HG03159 (cell line): ENCODE measurements around the gene TAS2R60.

ENCODE experiments used
- ATAC-seq: cut with Tn5 transposase; IDR thresholded peaks from one replicate; pipeline ENCODE4 v1.9.1; 2021; ENCODE audit warnings: mild to moderate bottlenecking, moderate library complexity; ENCODE audit not compliant: unreplicated experiment

The TAS2R60 gene

DNA sequence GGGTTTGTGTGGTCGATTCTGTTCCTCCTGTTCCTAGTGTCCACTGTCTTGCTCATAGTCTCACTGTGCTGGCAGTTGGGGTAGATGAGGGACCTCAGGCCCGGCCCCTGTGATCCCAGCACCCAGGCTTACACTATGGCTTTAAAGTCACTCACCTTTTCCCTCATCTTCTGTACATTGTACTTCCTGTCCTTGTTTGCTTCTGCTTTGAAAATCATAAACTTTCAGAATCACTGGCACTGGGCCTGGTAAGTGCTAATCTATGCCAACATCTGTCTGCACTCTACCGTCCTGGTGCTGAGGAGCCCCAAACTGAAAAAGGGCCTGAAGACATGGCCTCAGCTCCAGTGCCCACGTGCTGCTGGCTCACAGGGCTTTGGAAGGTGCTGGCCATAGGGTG is 5.7 kb upstream of the TAS2R60 start:
- ATAC-seq = peak; percentile 41

DNA sequence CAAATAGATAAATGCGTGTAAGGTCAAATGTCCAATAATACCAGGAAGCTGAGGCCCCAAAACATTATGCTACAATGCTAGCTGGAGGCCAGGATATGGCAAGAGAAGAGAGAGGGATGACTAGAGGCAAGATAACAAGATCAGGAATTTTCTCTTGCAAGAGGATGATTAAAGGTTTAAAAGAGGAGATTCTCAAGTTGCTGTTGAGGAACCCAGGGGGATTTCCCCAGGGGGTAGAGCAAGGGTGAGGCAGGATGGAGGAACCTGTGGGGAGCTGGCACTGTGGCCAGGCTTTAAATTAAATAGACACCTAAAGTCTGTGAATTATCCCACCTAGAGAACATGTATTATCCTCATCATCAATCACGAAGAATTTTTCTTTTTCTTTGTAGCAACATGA is 3.4 kb upstream of the TAS2R60 start:
- no peak for ATAC-seq

DNA sequence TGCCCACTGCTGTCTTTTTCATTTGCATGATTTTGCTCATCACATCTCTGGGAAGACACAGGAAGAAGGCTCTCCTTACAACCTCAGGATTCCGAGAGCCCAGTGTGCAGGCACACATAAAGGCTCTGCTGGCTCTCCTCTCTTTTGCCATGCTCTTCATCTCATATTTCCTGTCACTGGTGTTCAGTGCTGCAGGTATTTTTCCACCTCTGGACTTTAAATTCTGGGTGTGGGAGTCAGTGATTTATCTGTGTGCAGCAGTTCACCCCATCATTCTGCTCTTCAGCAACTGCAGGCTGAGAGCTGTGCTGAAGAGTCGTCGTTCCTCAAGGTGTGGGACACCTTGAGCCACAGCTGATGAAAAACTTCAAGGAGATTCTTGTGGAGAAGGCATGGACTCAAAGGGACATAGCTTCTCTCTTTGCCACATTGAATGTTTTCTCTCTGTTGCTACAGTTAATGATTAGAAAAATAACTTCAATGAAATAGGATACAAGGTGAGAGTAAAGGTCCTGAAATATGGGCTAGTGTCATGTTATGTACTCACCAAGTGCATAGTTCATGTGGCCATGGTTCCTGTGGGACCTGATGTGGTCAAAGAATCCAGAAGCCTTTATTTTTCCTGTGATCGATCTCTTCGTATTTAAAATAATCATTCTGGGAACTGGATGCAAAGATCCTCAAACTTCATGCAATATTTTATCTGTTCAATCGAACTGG is 970 bp downstream of the TAS2R60 start:
- no peak for ATAC-seq

DNA sequence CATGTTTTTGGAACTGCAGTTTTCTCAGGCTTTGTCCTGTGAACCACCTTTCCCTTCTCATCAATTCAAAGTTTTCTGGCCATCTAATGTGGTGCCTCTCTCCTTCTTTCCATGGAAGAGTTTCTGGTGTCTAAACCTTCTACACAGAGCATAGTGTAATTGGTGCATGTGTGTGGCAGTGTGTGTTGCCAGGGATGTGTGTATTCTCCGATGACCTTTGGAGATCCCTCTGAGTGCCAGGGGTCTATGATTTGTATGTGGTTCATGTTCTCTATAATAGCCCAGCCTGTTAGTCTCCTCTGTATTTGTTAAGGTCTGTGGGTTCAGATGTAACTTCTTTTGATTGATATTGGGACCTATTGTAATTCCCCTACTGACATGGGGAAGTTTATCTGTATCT is 1.5 kb downstream of the TAS2R60 start:
- ATAC-seq = no peak

DNA sequence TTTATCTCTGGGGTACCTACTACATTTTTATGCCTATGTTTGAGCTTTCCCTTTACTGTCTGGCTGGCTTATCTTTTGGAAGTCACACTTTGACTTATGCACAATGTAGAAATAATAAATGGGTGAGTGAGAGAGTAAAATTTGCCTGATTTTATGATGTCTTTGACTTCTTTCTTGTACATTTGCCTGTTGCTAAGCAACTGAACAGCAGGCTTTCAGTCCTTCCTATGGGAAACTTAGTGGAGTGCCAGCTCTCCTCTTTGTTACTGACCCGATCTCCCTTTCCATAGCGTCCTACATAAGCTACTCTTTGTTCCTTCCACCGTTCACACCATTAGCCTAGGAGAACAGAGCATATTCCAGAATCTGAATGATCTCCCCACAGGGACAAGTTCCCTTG is 4.2 kb downstream of the TAS2R60 start:
- ATAC-seq = no peak

DNA sequence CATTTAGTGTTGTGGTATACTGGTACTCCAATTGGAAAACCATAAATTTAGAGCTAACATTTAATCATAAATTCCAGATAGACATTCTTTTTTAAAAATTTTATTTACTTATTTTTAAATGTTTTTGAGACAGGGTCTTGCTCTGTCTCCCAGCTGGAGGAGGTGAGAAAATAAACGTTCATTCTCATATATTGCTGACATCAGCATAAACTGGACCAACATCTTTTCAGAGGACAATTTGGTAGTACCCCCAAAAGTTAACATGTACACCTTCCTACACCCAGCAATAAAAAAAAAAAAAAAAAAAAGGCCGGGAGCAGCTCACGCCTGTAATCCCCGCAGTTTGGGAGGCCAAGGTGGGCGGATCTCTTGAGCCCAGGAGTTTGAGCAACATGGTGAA is 5.2 kb downstream of the TAS2R60 start:
- ATAC-seq = no peak

DNA sequence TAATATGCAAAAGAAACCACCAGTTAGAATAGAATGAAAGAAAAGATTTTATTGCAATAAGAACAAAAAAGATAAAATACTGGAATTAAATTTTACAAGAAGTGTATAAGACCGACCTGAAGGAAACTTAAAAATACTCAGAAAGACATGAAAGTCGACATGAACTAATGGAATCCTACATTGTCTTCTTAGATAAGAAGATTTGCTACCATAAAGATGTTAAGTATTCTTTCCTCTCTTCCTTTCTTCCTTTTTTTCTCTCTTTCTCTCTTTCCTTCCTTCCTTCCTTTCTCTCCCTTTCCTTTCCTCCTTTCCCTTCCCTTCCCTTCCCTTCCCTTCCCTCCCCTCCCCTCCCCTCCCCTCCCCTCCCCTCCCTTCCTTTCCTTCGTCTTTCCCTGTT is 6.5 kb downstream of the TAS2R60 start:
- no peak for ATAC-seq

DNA sequence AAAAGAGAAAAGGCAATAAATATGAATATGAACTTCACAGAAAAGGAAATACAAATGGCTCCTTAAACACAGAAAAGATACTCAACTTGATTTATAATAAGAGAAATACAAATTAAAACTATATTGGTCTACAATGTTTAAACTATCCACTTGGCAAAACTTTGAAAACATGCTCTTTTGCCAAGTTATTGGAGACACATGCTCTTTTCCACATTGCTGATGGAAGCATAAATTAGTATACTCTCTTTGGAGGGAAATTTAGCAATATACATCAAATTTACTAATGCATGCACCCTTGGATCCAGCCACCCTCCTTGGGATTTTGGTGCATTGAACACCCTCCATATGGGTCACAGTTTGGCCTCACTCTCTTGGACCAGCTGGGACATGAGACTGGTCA is 7.9 kb downstream of the TAS2R60 start:
- no peak for ATAC-seq

DNA sequence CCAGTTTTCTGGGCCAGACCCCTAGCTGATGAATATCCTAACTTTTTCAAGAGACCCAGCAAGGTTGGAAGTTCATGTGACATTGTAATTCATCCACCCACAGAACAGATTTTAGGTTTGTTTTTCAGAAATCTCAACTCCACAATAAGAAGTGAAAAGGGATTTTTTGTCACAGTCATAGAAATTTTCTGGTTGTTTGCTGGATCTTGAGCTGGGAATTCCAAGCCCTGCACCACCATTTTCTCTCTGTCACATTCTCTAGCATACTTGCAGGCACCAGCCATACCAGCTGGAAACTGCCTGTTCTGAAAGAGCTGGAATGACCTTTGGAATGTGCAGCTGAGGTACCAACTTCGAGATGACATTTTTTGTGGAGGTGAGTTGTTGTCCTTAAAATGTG is 8.5 kb downstream of the TAS2R60 start:
- no peak for ATAC-seq

DNA sequence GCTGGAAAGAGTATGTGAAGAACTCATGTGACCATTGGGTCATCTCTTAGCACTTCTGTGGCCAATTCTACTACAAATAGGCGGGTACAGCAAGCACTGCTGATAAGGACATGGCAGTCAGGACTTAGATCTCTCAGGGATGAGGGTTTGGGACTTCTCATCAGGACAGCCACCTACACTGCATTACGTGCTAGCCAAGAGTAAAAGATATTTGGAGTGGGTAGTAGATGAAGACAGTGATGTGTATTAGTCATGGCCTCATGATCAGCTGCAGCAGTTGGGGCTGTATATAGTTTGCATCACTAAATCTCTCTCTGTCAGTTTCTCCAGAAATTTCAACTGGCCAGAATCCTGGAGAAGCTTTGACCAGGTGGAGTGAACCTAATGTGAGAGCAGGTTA is 9.2 kb downstream of the TAS2R60 start:
- ATAC-seq = no peak

DNA sequence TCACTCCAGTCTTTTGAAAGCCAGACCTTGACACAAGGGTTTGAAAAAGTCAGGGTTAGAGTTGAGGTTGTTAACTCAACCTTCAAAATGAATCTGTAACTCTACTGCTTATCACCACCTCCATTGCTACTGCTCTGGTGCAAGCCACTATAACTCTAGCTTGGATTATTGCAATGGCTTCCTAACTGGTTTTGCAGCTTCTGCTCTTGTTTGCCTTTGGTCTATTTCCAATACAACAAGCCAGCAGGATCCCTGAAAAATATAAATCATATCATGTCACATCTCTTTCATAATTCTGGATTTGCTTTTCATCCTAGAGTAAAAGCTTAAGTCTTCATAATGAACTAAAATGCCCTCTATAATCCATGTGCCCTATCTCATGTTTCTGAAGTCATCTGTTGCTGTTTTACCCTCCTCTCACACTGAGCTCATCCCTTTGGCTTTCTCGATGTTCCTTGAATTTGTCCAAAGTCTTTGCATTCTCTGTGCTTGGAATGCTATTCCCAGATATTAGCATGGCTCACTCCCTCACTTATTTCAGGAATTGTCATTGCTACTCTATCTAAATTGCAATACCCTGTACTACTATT is 10.9 kb downstream of the TAS2R60 start:
- no peak for ATAC-seq

DNA sequence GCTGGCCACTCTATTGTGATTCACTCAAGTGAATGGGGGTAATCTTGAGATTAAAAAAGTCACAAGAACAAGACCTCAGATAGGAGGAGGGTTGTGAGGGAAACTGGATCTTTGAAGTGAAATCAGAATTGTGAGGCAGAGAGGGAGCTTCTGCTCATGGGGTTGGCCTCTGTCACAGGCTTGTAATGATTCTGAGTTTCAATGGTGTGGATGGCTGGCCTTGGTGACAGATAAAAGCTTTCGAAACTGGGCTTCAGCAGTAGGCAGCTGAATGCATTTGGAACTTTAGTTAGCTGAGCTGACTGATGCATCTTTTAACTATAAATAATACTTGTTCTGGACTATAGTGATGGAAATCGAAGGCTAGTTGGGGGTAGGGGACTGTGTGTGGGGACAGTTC is 12.2 kb downstream of the TAS2R60 start:
- peak; percentile 47 for ATAC-seq

DNA sequence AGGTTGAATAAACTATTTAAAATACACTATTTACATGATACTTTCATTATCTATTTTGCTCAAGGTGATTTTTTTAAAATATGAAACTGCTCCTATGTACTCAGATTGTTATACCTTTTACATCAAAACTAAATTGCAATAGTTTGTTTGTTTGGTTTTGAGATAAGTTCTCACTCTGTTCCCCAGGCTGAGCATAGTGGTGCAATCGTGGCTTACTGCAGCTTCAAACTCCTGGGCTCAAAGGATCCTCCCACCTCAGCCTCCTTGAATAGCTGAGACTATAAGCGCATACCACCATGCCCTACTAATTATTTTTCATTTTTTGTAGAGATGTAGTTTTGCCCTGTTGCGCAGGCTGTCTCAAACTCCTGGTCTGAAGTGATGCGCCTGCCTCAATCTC is 12.7 kb downstream of the TAS2R60 start:
- no peak for ATAC-seq

DNA sequence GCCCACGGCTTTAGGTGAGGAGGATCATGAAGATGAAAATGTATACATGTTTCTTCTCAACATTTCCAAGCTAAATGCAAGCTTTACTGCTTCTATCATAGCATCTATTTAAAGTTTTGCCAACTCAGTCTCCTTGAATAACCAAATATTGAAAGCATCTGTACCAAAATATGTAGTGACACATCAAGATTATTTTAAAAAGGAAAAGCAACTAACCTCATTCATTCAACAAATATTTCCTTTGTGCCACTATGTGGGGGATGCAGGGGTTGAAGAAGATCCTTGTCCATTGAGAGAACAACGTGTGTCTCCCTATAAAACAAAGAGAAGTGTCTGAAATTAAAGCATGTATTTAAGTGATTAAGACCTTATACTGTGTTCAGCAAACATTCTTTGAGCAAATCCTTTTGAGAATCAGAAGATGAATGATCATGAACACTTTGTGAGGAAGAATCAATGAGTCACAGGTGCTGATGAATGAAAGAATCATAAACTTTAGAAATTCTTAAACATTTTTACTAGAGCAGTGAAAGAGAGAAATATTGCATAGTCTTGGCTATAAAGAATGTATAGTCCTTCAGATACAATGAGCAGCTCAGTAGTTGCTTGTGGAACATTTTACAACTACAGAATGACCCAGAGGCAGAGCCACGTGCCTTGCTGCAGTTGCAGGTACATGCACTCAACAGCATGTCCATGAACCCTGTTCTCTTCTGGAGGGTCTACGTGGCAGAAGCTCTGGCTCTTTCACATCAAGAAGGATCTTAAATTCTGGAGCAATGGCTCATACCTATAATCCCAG is 13.9 kb downstream of the TAS2R60 start:
- ATAC-seq = no peak

DNA sequence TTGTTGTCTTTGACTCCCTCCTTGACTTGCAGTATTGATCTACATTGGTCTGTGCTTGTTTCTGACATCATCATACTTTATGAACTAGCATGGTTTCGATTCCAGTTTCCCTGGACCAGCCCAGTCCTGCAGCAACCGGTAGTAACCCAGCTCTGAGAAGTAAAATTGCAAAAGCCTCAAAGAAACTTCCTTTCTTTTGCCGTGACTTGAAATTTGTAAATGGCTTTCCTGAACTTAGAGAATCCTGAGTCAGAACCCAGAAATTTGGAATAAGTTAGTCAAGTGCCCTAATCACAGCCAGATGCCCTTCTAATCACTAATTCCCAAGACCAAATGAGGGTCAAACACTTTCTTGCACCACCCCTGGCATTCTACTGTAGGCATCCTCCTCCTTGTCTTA is 15.0 kb downstream of the TAS2R60 start:
- ATAC-seq = no peak

DNA sequence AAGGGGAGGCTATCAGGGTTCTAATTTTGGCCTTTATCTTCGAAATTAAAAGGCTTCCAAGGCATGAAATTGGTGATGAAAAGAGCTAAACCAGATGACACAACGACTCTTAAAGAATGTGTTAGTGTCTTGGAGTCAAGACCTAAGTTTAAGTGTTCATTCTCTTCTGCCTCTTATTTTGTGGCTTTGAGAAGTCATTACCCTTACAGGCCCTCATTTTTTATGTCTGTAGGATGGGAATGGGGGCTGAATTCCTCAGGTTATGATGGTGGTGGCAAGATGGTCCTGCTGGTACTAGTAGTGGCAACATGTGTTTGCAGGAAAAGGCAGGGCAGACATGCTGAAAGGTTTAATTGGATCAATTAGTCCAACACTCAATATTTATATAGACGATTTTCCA is 15.4 kb downstream of the TAS2R60 start:
- ATAC-seq = no peak

DNA sequence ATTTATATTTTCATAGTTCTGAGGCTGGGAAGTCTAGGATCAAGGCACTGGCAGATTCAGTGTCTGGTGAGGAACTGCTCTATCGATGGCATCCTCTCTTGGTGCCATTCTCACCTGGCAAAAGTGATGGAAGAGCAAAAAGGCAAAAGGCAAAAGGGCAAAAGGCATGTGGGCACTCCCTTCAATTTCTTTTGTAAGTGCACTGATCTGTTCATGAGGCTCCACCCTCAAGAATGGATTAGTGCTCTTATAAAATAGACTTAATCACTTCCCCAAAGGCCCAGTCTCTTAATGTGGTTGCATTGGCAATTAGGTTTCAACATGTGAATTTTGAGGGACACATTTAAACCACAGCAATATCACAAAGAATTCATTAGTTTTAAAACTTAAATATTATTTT is 16.1 kb downstream of the TAS2R60 start:
- no peak for ATAC-seq

DNA sequence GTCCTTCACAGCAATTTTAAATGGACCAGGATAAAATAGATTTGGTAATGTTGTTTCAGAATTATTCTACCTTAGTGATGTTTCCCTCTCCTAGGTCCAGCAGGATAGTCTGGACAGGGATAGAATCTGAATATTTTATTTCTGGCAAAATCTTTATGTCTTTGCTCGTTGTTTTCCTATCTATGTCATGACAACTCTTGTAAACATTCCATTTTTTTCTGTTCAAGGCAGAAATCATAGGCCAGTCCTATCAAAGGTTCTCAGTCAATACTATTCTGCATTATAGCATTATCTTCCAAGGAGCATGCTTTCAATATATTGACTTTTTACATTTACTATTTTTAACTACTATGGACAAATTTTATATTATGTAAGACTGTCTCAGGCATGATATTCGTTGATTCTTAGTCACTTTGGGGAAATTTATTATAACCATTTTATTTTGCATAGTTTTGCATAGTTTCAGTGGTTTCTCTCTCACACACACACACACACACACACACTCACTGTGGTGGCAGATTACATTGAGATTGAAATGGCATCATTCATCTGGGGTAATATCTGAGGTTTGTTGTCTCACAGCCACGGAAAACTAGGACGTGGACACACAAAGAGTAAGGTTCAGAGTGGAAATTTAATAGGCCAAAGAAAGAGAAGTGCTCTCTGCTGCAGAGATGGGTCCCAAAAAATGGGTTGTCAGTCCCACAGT is 17.2 kb downstream of the TAS2R60 start:
- ATAC-seq = no peak

DNA sequence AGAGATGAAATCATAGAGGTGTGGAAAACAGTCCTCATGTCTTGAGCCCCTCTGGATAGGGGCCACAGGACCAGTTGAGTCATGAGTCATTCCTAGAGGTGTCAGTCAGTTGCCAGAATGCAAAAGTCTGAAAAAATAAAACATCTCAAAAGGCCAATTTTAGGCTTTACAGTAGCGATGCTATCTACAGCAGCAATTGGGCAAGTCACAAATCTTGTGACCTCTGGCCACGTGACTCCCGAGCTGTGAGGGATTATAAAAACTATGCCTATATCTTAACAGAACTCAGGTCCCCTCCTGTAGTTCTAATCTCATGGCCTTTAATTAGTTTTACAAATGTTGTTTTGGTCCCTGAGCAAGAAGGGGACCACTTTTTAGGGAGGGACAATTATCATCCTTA is 18.8 kb downstream of the TAS2R60 start:
- ATAC-seq = no peak

DNA sequence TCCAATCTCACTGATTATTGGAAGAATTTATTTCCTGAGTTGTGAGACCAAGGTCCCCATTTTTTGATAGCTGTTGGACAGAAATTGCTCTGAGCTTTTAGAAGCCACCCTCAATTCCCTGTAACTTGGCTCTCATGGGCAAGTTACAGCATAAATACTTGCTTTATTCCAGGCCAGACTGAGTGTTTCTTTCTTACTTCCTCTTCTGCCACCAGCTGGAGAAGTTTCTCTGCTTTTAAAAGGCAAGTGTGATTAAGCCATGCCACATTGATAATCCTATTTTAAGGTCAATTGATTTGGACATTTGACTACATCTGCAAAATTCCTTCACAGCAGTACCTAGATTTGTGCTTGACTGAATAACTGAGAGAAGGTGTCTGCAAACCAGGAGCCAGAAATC is 20.3 kb downstream of the TAS2R60 start:
- ATAC-seq = no peak

DNA sequence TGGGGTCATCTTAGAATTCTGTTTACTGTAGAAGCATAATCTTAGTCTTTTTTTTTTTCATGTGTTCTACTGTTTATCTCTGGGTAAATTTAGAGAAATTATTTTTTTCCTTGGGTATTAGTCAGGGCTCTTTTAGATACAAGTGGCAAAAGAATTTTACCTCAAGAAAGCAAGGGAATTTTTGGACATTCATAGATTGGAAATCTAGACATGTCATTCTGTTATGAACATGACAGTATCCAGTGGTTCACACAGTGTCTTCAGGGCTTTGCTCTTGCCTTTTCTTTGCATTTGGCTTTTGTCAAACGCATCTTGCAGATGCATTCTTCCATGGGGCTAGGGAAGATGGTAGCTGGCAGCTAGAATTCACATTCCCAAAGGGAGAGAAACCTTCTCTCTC is 20.7 kb downstream of the TAS2R60 start:
- ATAC-seq = no peak

DNA sequence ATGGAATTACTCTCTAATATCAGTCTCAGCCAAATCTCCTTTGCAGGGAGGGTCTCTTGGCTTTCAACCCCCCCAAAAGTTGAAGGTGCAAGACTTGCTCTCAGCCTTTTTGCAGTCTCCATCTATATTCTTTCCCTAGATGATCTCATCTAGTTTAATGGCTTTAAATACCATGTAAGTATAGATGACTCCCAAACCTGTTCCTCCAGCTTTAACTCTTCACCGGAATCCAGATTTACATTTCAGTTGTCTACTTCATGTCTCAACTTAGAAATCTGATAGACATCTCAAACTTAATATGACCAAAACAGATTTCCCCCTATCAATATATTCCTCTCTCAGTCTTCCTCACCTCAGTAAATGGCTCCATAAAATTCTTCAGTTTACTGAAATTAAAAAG is 24.5 kb downstream of the TAS2R60 start:
- no peak for ATAC-seq
